Neural cell (in vitro differentiated cells): Measurements from ENCODE around the gene SF3B1. TPM values are rescaled to one million over a fixed set of nuclear protein-coding genes. Genes with fewer than 3 reads are reported as not detected.

ENCODE experiments used
- polyA plus RNA-seq: library from polyadenylated mRNA; depleted of rRNA; stranded (reverse); fragments of >200 nt; gene quantifications from 2 replicates; pipeline ENCODE4 v1.2.3, GENCODE V29; 2014
- small RNA-seq, 3 experiments: library from RNA; depleted of rRNA; stranded (forward); fragments of <200 nt; gene quantifications; one replicate each; pipeline ENCODE3, GENCODE V24; 2012

The SF3B1 gene
- polyA plus RNA-seq, 1 donor from 2014 or later, result 1,143 TPM

Small RNAs within 50 kb of the gene (small RNA-seq; reads per million reads assigned to genes)
- gene RF00394 (0 reads per million in 3 experiments), gene RNU6-1029P (0 reads per million in 3 experiments)

Other genes starting within 250 kb of the SF3B1 start
- 60.2 and 94.3 TPM in 2 replicates for gene ANKRD44, start 124.2 kb downstream of the SF3B1 start, polyA plus RNA-seq
- gene COQ10B, start 18.5 kb upstream of the SF3B1 start, polyA plus RNA-seq, result 22.5 and 28.4 TPM in 2 replicates
- 226 and 229 TPM in 2 replicates for gene HSPD1, start 64.8 kb upstream of the SF3B1 start, polyA plus RNA-seq
- gene HSPE1, start 65.4 kb upstream of the SF3B1 start, polyA plus RNA-seq, result 136 and 177 TPM in 2 replicates
- 60.5 and 81.5 TPM in 2 replicates for gene MOB4, start 81.0 kb upstream of the SF3B1 start, polyA plus RNA-seq
- 0.06 TPM in 2 replicates for gene RFTN2, start 240.6 kb upstream of the SF3B1 start, polyA plus RNA-seq